ENCODE results near the gene GTF2H1.

The GTF2H1 gene

DNA sequence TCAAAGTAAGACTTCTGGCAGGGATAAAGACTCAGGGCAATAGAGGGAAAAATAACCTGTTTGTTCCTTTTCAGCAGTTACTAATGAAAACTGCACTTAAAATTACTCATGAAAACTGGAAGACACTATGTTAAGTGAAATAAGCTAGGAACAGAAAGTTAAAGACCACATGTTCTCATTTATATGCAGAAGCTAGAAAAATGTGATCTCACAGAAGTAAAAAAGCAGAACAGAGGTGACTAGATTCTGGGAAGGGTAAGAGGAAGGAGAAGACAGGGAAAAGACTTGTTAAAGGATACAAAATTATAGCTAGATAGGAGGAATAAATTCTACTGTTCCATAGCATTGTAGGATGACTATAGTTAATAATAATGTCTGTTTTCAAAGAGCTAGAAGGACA is 22.6 kb upstream of the GTF2H1 start:
- Histone ChIP-seq H4K8ac (ENCODE audit: low read length) (no peak overlapping the region), H3K27ac (ENCODE audit: low read length, poor library complexity, severe bottlenecking) (no peak overlapping the region), H3K79me1 (replicated peaks; ENCODE audit: low read length, poor library complexity, severe bottlenecking) (peaks cover 2% of the 10 kb centered on the region), H3K4me1 (ENCODE audit: control insufficient read depth, insufficient read depth, low read depth, low read length) (no peaks in the 10 kb centered on the region), H2BK15ac (ENCODE audit: low read depth, poor library complexity, severe bottlenecking) (no peak overlapping the region), H4K91ac (ENCODE audit: low read length) (no peak overlapping the region), H3K9me3 (ENCODE audit: control insufficient read depth, low read length) (no peaks in the 10 kb centered on the region), H3K4ac (ENCODE audit: low read depth in 1 of 2, low read length in 2 of 2) (no peak overlapping the region), H2AK5ac (ENCODE audit: low read length, severe bottlenecking) (no peak overlapping the region), H3K27me3 (ENCODE audit: control insufficient read depth in 1 of 2, insufficient read depth in 1 of 2, low read length in 2 of 2) (no peaks in the 10 kb centered on the region), H3K18ac (ENCODE audit: low read depth in 1 of 2, low read length in 2 of 2) (no peak overlapping the region), H3K14ac (ENCODE audit: low read length in 2 of 2) (no peak overlapping the region), H2BK12ac (ENCODE audit: low read length in 2 of 2) (no peak overlapping the region), H3K4me3 (ENCODE audit: insufficient read depth in 1 of 2, low read depth in 1 of 2, low read length in 2 of 2) (no peak overlapping the region), H2AFZ (ENCODE audit: low read depth, low read length) (no peak overlapping the region), H3K9ac (ENCODE audit: low read length) (no peak overlapping the region), H2BK5ac (ENCODE audit: low read depth, low read length, poor library complexity, severe bottlenecking) (no peak overlapping the region), H2BK120ac (ENCODE audit: low read depth, low read length) (no peak overlapping the region), H3K4me2 (ENCODE audit: low read length, poor library complexity, severe bottlenecking) (no peak overlapping the region), H3K23ac (ENCODE audit: low read length in 2 of 2) (no peak overlapping the region), H3K36me3 (ENCODE audit: control insufficient read depth in 1 of 2, insufficient read depth in 2 of 2, low read depth in 1 of 2, low read length in 2 of 2) (peaks cover 8 to 81% of the 10 kb centered on the region in 2 experiments)
- DNase-seq, result no peak

DNA sequence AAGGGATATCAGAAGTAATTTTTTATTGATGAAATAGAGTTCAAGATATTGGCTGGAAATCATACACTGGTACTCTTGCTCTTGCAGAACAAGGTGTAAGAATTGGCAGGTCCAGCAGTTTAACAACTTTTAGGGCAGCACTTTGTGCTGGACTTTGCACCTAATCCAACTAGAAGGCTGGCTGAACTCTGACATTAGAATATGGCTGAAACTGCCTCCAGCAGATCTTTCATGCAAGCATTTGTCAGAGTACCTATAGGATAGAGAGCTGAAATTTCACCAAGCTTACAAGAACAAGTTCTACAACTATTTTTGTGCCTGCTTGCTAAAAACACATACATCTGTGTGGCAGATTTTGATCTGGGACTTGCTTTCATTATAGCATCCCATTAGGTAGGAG is 17.6 kb upstream of the GTF2H1 start:
- no peak overlapping the region for H3K23ac ChIP-seq (ENCODE audit: low read length in 2 of 2)
- H2AFZ ChIP-seq (ENCODE audit: low read depth, low read length), result no peak overlapping the region
- H2BK12ac ChIP-seq (ENCODE audit: low read length in 2 of 2), result no peak overlapping the region
- H3K9ac ChIP-seq (ENCODE audit: low read length), result no peak overlapping the region
- H4K8ac ChIP-seq (ENCODE audit: low read length), result no peak overlapping the region
- no peak overlapping the region for H3K18ac ChIP-seq (ENCODE audit: low read depth in 1 of 2, low read length in 2 of 2)
- H3K36me3 ChIP-seq (ENCODE audit: control insufficient read depth in 1 of 2, insufficient read depth in 2 of 2, low read depth in 1 of 2, low read length in 2 of 2), result peaks cover 5 to 84% of the 10 kb centered on the region in 2 experiments
- no peak overlapping the region for H2BK120ac ChIP-seq (ENCODE audit: low read depth, low read length)
- peaks cover 7% of the 10 kb centered on the region for H3K79me1 ChIP-seq (replicated peaks; ENCODE audit: low read length, poor library complexity, severe bottlenecking)
- no peaks in the 10 kb centered on the region for H3K9me3 ChIP-seq (ENCODE audit: control insufficient read depth, low read length)
- no peak overlapping the region for H3K14ac ChIP-seq (ENCODE audit: low read length in 2 of 2)
- H3K4me3 ChIP-seq (ENCODE audit: insufficient read depth in 1 of 2, low read depth in 1 of 2, low read length in 2 of 2), result no peak overlapping the region
- no peak overlapping the region for H2BK15ac ChIP-seq (ENCODE audit: low read depth, poor library complexity, severe bottlenecking)
- H3K27ac ChIP-seq (ENCODE audit: low read length, poor library complexity, severe bottlenecking), result no peak overlapping the region
- H3K4me2 ChIP-seq (ENCODE audit: low read length, poor library complexity, severe bottlenecking), result no peak overlapping the region
- no peaks in the 10 kb centered on the region for H3K27me3 ChIP-seq (ENCODE audit: control insufficient read depth in 1 of 2, insufficient read depth in 1 of 2, low read length in 2 of 2)
- no peak overlapping the region for H2BK5ac ChIP-seq (ENCODE audit: low read depth, low read length, poor library complexity, severe bottlenecking)
- no peak overlapping the region for H4K91ac ChIP-seq (ENCODE audit: low read length)
- no peak overlapping the region for H3K4ac ChIP-seq (ENCODE audit: low read depth in 1 of 2, low read length in 2 of 2)
- no peaks in the 10 kb centered on the region for H3K4me1 ChIP-seq (ENCODE audit: control insufficient read depth, insufficient read depth, low read depth, low read length)
- H2AK5ac ChIP-seq (ENCODE audit: low read length, severe bottlenecking), result no peak overlapping the region
- no peak for DNase-seq

DNA sequence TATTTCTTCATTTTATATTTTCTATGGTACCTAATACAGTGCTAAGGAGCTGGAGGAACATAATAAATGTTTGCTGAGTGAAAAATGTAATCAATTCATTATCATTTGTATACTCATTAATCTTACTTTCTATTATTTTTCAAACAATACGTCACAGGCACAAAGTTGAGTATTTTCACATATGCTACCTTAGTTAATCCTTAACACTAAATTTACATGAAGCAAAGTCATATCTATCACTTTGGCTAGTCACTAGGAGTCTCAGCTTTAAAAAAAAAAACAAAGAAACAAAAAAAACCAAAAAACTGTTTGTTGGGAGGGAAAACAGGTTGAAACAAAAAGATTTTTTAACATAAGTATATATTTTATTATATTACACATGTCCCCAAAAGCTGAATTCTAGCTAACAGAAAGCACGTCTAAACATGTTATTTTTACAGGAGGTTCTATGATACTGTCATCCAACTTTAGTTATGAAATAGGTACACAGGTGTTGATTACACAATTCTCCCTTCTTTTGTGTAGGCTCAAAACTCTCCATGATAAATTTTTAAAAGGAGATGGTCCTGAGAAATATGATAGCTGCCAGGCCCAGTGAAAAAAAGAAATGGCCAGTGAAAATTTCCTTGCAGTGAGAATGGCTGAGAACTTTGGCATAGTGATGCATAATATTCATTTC is 14.8 kb upstream of the GTF2H1 start:
- H3K4me1 ChIP-seq (ENCODE audit: control insufficient read depth, insufficient read depth, low read depth, low read length), result no peaks in the 10 kb centered on the region
- H3K4me2 ChIP-seq (ENCODE audit: low read length, poor library complexity, severe bottlenecking), result no peak overlapping the region
- no peak overlapping the region for H3K14ac ChIP-seq (ENCODE audit: low read length in 2 of 2)
- WGBS, result 89% methylated on average over 1 of the region's 2 CpGs
- no peak overlapping the region for H3K23ac ChIP-seq (ENCODE audit: low read length in 2 of 2)
- DNase-seq, result no peak
- no peak overlapping the region for H4K8ac ChIP-seq (ENCODE audit: low read length)
- H3K4me3 ChIP-seq (ENCODE audit: insufficient read depth in 1 of 2, low read depth in 1 of 2, low read length in 2 of 2), result no peak overlapping the region
- H3K18ac ChIP-seq (ENCODE audit: low read depth in 1 of 2, low read length in 2 of 2), result no peak overlapping the region
- no peaks in the 10 kb centered on the region for H3K9me3 ChIP-seq (ENCODE audit: control insufficient read depth, low read length)
- H3K27me3 ChIP-seq (ENCODE audit: control insufficient read depth in 1 of 2, insufficient read depth in 1 of 2, low read length in 2 of 2), result no peaks in the 10 kb centered on the region
- H3K79me1 ChIP-seq (replicated peaks; ENCODE audit: low read length, poor library complexity, severe bottlenecking), result peaks cover 15% of the 10 kb centered on the region
- no peak overlapping the region for H2AK5ac ChIP-seq (ENCODE audit: low read length, severe bottlenecking)
- no peak overlapping the region for H2AFZ ChIP-seq (ENCODE audit: low read depth, low read length)
- no peak overlapping the region for H3K27ac ChIP-seq (ENCODE audit: low read length, poor library complexity, severe bottlenecking)
- H3K4ac ChIP-seq (ENCODE audit: low read depth in 1 of 2, low read length in 2 of 2), result no peak overlapping the region
- H2BK120ac ChIP-seq (ENCODE audit: low read depth, low read length), result no peak overlapping the region
- peaks cover 6 to 78% of the 10 kb centered on the region in 2 experiments for H3K36me3 ChIP-seq (ENCODE audit: control insufficient read depth in 1 of 2, insufficient read depth in 2 of 2, low read depth in 1 of 2, low read length in 2 of 2)
- no peak overlapping the region for H2BK5ac ChIP-seq (ENCODE audit: low read depth, low read length, poor library complexity, severe bottlenecking)
- no peak overlapping the region for H4K91ac ChIP-seq (ENCODE audit: low read length)
- no peak overlapping the region for H3K9ac ChIP-seq (ENCODE audit: low read length)
- no peak overlapping the region for H2BK12ac ChIP-seq (ENCODE audit: low read length in 2 of 2)
- H2BK15ac ChIP-seq (ENCODE audit: low read depth, poor library complexity, severe bottlenecking), result no peak overlapping the region

DNA sequence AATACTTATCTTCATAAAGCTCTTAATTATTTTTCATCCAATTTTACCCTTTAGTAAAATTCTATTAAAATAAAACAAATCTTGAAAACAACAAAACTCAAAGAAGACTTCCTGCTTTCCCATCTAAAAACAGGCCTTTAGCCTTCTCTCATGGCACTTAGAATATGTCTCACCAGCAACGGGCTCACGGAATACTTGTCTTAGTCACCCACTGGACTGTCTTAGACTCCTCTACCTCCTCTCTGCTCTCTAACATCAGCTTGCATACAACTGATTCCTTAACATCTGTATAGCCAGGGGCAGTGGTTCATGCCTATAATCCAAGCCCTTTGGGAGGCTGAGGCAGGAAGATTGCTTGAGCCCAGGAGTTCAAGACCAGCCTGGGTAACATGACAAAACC is 14.1 kb upstream of the GTF2H1 start:
- H2BK120ac ChIP-seq (ENCODE audit: low read depth, low read length), result no peak overlapping the region
- no peaks in the 10 kb centered on the region for H3K27me3 ChIP-seq (ENCODE audit: control insufficient read depth in 1 of 2, insufficient read depth in 1 of 2, low read length in 2 of 2)
- no peaks in the 10 kb centered on the region for H3K9me3 ChIP-seq (ENCODE audit: control insufficient read depth, low read length)
- no peak overlapping the region for H2BK15ac ChIP-seq (ENCODE audit: low read depth, poor library complexity, severe bottlenecking)
- H3K4me3 ChIP-seq (ENCODE audit: insufficient read depth in 1 of 2, low read depth in 1 of 2, low read length in 2 of 2), result no peak overlapping the region
- 92% methylated on average over 2 of the region's 2 CpGs for WGBS
- H2BK5ac ChIP-seq (ENCODE audit: low read depth, low read length, poor library complexity, severe bottlenecking), result no peak overlapping the region
- no peak overlapping the region for H2BK12ac ChIP-seq (ENCODE audit: low read length in 2 of 2)
- H2AFZ ChIP-seq (ENCODE audit: low read depth, low read length), result no peak overlapping the region
- H3K36me3 ChIP-seq (ENCODE audit: control insufficient read depth in 1 of 2, insufficient read depth in 2 of 2, low read depth in 1 of 2, low read length in 2 of 2), result peaks cover 6 to 74% of the 10 kb centered on the region in 2 experiments
- H3K9ac ChIP-seq (ENCODE audit: low read length), result no peak overlapping the region
- no peak overlapping the region for H3K18ac ChIP-seq (ENCODE audit: low read depth in 1 of 2, low read length in 2 of 2)
- no peak overlapping the region for H3K4me2 ChIP-seq (ENCODE audit: low read length, poor library complexity, severe bottlenecking)
- H3K4ac ChIP-seq (ENCODE audit: low read depth in 1 of 2, low read length in 2 of 2), result no peak overlapping the region
- peaks cover 15% of the 10 kb centered on the region for H3K79me1 ChIP-seq (replicated peaks; ENCODE audit: low read length, poor library complexity, severe bottlenecking)
- no peak overlapping the region for H3K23ac ChIP-seq (ENCODE audit: low read length in 2 of 2)
- no peak overlapping the region for H3K14ac ChIP-seq (ENCODE audit: low read length in 2 of 2)
- H3K4me1 ChIP-seq (ENCODE audit: control insufficient read depth, insufficient read depth, low read depth, low read length), result no peaks in the 10 kb centered on the region
- no peak overlapping the region for H4K8ac ChIP-seq (ENCODE audit: low read length)
- no peak overlapping the region for H2AK5ac ChIP-seq (ENCODE audit: low read length, severe bottlenecking)
- no peak overlapping the region for H4K91ac ChIP-seq (ENCODE audit: low read length)
- no peak for DNase-seq
- no peak overlapping the region for H3K27ac ChIP-seq (ENCODE audit: low read length, poor library complexity, severe bottlenecking)

Data from mesenchymal stem cell (in vitro differentiated cells and primary cell).